Measurements from ENCODE around the gene HSD3B1. TPM values are rescaled to one million over a fixed set of nuclear protein-coding genes. Genes with fewer than 3 reads are reported as not detected.

Gene HSD3B1
- total RNA-seq, result not detected

- no peak for DNase-seq
- H3K9me3 ChIP-seq, result no peaks in the 10 kb centered on the region
- WGBS, 2 donors, result 74 to 79% methylated on average over 1 of the region's 1 CpG
- no peaks in the 10 kb centered on the region for H3K27me3 ChIP-seq
- TF ChIP-seq CTCF (IDR thresholded peaks at IDR 0.05) (no peak), POLR2A (IDR thresholded peaks at IDR 0.05) (no peak)
- intact Hi-C loops (cut with DNase I), result no loop called here
- H3K36me3 ChIP-seq, result no peaks in the 10 kb centered on the region
- H3K4me1 ChIP-seq, result no peaks in the 10 kb centered on the region
- H3K27ac ChIP-seq, result no peak within 1 kb of the TSS
- no peak within 1 kb of the TSS for H3K4me3 ChIP-seq (replicated peaks in 1 of 3)
Measured at GRCh38 chr1:119506941-119507340, at the start of gene HSD3B1. HSD3B1 (plus strand) TSS chr1:119507210; CDS start chr1:119507477, 267 bp downstream.

GRCh38 chr1:119462964-119463363, 44.0 kb upstream of the HSD3B1 start:
- Histone ChIP-seq H3K27ac (no peak overlapping the region), H3K4me3 (replicated peaks in 1 of 3) (no peak overlapping the region), H3K4me1 (no peaks in the 10 kb centered on the region), H3K9me3 (no peaks in the 10 kb centered on the region), H3K36me3 (no peaks in the 10 kb centered on the region), H3K27me3 (no peaks in the 10 kb centered on the region)
- DNase-seq, result no peak
- TF ChIP-seq CTCF (IDR thresholded peaks at IDR 0.05), result no peak
- TF ChIP-seq POLR2A (IDR thresholded peaks at IDR 0.05), result no peak
- intact Hi-C loops (cut with DNase I), result no loop called here
- WGBS, 2 donors, result 90 to 95% methylated on average over 2 of the region's 2 CpGs

- Histone ChIP-seq H3K4me1 (no peaks in the 10 kb centered on the region), H3K36me3 (no peaks in the 10 kb centered on the region), H3K27ac (no peak overlapping the region), H3K9me3 (no peaks in the 10 kb centered on the region), H3K27me3 (no peaks in the 10 kb centered on the region), H3K4me3 (replicated peaks in 1 of 3) (no peak overlapping the region)
- DNase-seq, result no peak
- no peak for TF ChIP-seq CTCF (IDR thresholded peaks at IDR 0.05)
- no peak for TF ChIP-seq POLR2A (IDR thresholded peaks at IDR 0.05)
- 80 to 83% methylated on average over 2 of the region's 2 CpGs for WGBS, 2 donors
- intact Hi-C loops (cut with DNase I), result no loop called here
Measured at GRCh38 chr1:119463569-119463968, 43.4 kb upstream of the HSD3B1 start.

- Histone ChIP-seq H3K27ac (no peak overlapping the region), H3K4me1 (no peaks in the 10 kb centered on the region), H3K9me3 (no peaks in the 10 kb centered on the region), H3K27me3 (no peaks in the 10 kb centered on the region), H3K4me3 (replicated peaks in 1 of 3) (no peak overlapping the region), H3K36me3 (no peaks in the 10 kb centered on the region)
- TF ChIP-seq CTCF (IDR thresholded peaks at IDR 0.05) (no peak), POLR2A (IDR thresholded peaks at IDR 0.05) (no peak)
- no peak for DNase-seq
- intact Hi-C loops (cut with DNase I), result no loop called here
- 74 to 80% methylated on average over 2 of the region's 2 CpGs for WGBS, 2 donors
Measured at GRCh38 chr1:119466445-119466844, 40.6 kb upstream of the HSD3B1 start.

DNA sequence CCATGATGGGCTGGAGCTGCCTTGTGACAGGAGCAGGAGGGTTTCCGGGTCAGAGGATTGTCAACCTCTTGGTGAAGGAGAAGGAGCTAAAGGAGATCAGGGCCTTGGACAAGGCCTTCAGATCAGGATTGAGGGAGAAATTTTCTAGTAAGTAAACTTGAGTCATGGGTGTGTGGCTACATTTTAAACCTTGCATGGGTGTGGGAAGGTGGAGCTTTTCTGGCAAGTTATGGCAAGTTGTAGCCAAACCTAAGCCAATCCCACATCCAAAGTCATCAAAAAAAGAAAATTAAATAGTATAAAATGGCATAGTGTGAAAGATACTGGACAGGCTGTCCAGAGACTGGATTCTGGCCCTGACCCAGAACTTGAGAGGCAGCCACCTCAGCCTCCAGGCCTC, 39.8 kb upstream of the HSD3B1 start:
- Histone ChIP-seq H3K36me3 (no peaks in the 10 kb centered on the region), H3K4me3 (replicated peaks in 1 of 3) (no peak overlapping the region), H3K4me1 (no peaks in the 10 kb centered on the region), H3K9me3 (no peaks in the 10 kb centered on the region), H3K27me3 (no peaks in the 10 kb centered on the region), H3K27ac (no peak overlapping the region)
- no peak for TF ChIP-seq CTCF (IDR thresholded peaks at IDR 0.05)
- TF ChIP-seq POLR2A (IDR thresholded peaks at IDR 0.05), result no peak
- no peak for DNase-seq
- WGBS, 2 donors, result 93 to 94% methylated on average over 1 of the region's 1 CpG
- intact Hi-C loops (cut with DNase I), result no loop called here

Measured in thyroid gland (tissue), 4 donors.